HepG2 (cell line): ENCODE results near the gene TCAP. TPM values are rescaled to one million over a fixed set of nuclear protein-coding genes. Genes with fewer than 3 reads are reported as not detected.

Experiments
- ADNP ChIP-seq: sonication (generic); formaldehyde crosslinking; IDR thresholded peaks from 2 replicates; pipeline ENCODE4 v1.4.0; 2020; ENCODE audit warnings: missing genetic modification reagents
- AGO2 ChIP-seq: fragments of 200-400 bp; formaldehyde crosslinking; optimal IDR thresholded peaks from 2 replicates; pipeline ENCODE3; 2017; ENCODE audit warnings: mild to moderate bottlenecking, low read depth, low read length, moderate library complexity
- JUND ChIP-seq: sonication (generic); formaldehyde crosslinking; IDR thresholded peaks from 2 replicates; pipeline ENCODE4 v1.8.0; 2022; ENCODE audit warnings: mild to moderate bottlenecking, missing genetic modification reagents
- KAT8 ChIP-seq: IDR thresholded peaks from 2 replicates; pipeline ENCODE4 v1.6.1; 2016; ENCODE audit warnings: missing genetic modification reagents, missing compliant biosample characterization
- KLF11 ChIP-seq: IDR thresholded peaks from 2 replicates; pipeline ENCODE4 v1.6.1; 2016; ENCODE audit warnings: missing compliant biosample characterization
- MEF2D ChIP-seq: sonication (generic); formaldehyde crosslinking; IDR thresholded peaks from 2 replicates; pipeline ENCODE4 v1.5.1; 2020; ENCODE audit warnings: mild to moderate bottlenecking, missing genetic modification reagents
- NFIC ChIP-seq: IDR thresholded peaks from 2 replicates; pipeline ENCODE4 v1.6.1; 2012; ENCODE audit warnings: mild to moderate bottlenecking, low read length, inconsistent platforms
- NR3C1 ChIP-seq: sonication (generic); formaldehyde crosslinking; IDR thresholded peaks from 2 replicates; pipeline ENCODE4 v1.4.0; 2020; ENCODE audit warnings: missing genetic modification reagents
- RNF2 ChIP-seq: fragments of 450-650 bp; conservative IDR thresholded peaks from 2 replicates; pipeline ENCODE4 v1.6.1; 2016; ENCODE audit warnings: low read depth
- SATB2 ChIP-seq: sonication (generic); formaldehyde crosslinking; IDR thresholded peaks from 2 replicates; pipeline ENCODE4 v1.5.0; 2020; ENCODE audit warnings: missing genetic modification reagents
- SMARCE1 ChIP-seq: fragments of 450-650 bp; IDR thresholded peaks from 2 replicates; pipeline ENCODE4 v1.6.1; 2017; ENCODE audit warnings: borderline replicate concordance
- SP2 ChIP-seq: sonication (generic); formaldehyde crosslinking; IDR thresholded peaks from 2 replicates; pipeline ENCODE4 v1.5.1; 2020; ENCODE audit warnings: mild to moderate bottlenecking, missing genetic modification reagents
- TMF1 ChIP-seq: sonication (generic); formaldehyde crosslinking; IDR thresholded peaks from 2 replicates; pipeline ENCODE4 v1.8.1; 2022; ENCODE audit warnings: low read depth, missing genetic modification reagents
- ZEB1 ChIP-seq: IDR thresholded peaks from 2 replicates; pipeline ENCODE4 v1.6.1; 2012; ENCODE audit warnings: mild to moderate bottlenecking, low read depth, inconsistent platforms; ENCODE audit not compliant: insufficient replicate concordance
- ZNF3 ChIP-seq: IDR thresholded peaks from 2 replicates; pipeline ENCODE4 v1.7.0; 2017; ENCODE audit warnings: inconsistent platforms
- ZNF605 ChIP-seq: sonication (generic); formaldehyde crosslinking; IDR thresholded peaks from 2 replicates; pipeline ENCODE4 v1.8.0; 2022; ENCODE audit warnings: mild to moderate bottlenecking, missing genetic modification reagents
- ZNF607 ChIP-seq: sonication (generic); formaldehyde crosslinking; IDR thresholded peaks from 2 replicates; pipeline ENCODE4 v1.5.1; 2020; ENCODE audit warnings: missing genetic modification reagents, mild to moderate bottlenecking, borderline replicate concordance
- ZNF629 ChIP-seq: sonication (generic); formaldehyde crosslinking; conservative IDR thresholded peaks from 2 replicates; pipeline ENCODE4 v1.5.0; 2020; ENCODE audit warnings: missing genetic modification reagents
- ZNF792 ChIP-seq: IDR thresholded peaks from 2 replicates; pipeline ENCODE4 v1.6.1; 2016
- polyA plus RNA-seq, 8 experiments: library from polyadenylated mRNA; depleted of rRNA in 3 of 8; stranded (reverse) in 7 of 8; unstranded in 1 of 8; fragments of >200 nt; fragmentation: Illumina TruSeq in 4 of 8; extraction: Trizol in 4 of 8; gene quantifications; 2 replicates each; pipeline versions ENCODE4 v1.2.1 to v1.2.3, GENCODE V29; 2011 to 2016; ENCODE audit warnings: low read depth in 4 of 8, missing spikeins in 1 of 8, mixed read lengths in 1 of 8; ENCODE audit not compliant: insufficient read depth in 1 of 8
- total RNA-seq, 5 experiments: library from RNA; depleted of rRNA; stranded (reverse); fragments of >200 nt; fragmentation: Illumina TruSeq; extraction: Trizol; gene quantifications; 2 replicates each; pipeline ENCODE4 v1.2.3, GENCODE V29; 2016; ENCODE audit warnings: low read depth in 1 of 5
- TF ChIP-seq, protein P1 (sequence below): sonication (generic); formaldehyde crosslinking; IDR thresholded peaks from 2 replicates; pipeline ENCODE4 v1.4.0; 2020; ENCODE audit warnings: missing genetic modification reagents, borderline replicate concordance
- TF ChIP-seq, protein P2 (sequence below): IDR thresholded peaks from 2 replicates; pipeline ENCODE4 v1.6.1; 2016; ENCODE audit warnings: low read depth, borderline replicate concordance
- TF ChIP-seq, protein P3 (sequence below), 2 experiments: sonication (generic) in 1 of 2; formaldehyde crosslinking in 1 of 2; IDR thresholded peaks; 2 replicates each; pipeline versions ENCODE4 v1.4.0 to v1.6.1; 2018 to 2020; ENCODE audit warnings: missing genetic modification reagents in 2 of 2, borderline replicate concordance in 1 of 2, low read depth in 1 of 2, mild to moderate bottlenecking in 1 of 2, missing biosample characterization in 1 of 2
- TF ChIP-seq, protein P4 (sequence below): sonication (generic); formaldehyde crosslinking; conservative IDR thresholded peaks from 2 replicates; pipeline ENCODE4 v1.4.0; 2020; ENCODE audit warnings: mild to moderate bottlenecking, missing genetic modification reagents, moderate library complexity

TCAP gene
- total and polyA plus RNA-seq, 2 of the 13 experiments (the other 11 are each of a cell fraction or from before 2014, with no cell fraction given), result 0.24 to 0.65 TPM

DNA sequence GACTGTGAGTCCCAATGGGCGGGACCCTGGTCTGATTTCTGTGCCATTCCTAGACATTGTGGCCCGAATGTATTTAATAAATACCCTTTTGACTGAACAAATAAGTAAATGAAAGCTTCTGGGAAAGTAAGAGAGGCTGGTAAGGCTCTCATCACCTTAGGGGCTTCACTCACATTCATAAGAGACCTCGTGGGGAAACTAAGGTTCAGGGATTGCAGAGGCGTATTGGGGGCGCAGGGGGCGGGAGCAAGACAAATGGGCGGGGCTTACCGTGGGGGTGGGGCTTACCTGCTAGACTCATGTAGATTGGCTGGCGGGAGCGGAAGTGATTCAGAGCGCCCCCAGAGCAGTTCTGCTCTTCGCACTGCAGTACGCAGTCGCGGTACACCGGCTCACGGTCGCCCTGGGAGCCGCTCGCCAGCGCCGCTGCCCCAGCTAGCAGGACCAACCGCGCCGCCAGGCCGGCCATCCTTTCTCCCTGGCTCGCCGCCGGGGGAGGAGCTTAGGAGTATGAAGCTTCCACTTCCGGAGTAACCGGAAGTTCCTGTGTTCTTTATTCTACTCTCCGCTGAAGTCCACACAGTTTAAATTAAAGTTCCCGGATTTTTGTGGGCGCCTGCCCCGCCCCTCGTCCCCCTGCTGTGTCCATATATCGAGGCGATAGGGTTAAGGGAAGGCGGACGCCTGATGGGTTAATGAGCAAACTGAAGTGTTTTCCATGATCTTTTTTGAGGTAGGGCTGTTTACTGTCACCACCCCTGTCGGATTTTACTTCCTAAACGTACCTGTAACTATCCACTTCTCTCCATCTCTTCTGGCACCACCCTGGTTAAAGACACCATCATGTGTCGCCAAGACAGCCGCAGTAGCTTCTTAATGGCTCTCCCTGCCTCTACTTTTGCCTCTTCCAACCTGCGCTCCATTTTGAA, 22.7 kb downstream of the TCAP start, which contains the start of gene PGAP3 (continued):
- TF ChIP-seq SMARCE1 (no peak), ZNF3 (no peak), SP2 (CRISPR knock-in tag) (peak; percentile 88), AGO2 (no peak), TMF1 (CRISPR knock-in tag) (no peak), KLF11 (no peak; the same call in 1 of the 2 replicates), ZEB1 (peak; percentile 84), ZNF605 (CRISPR knock-in tag) (peak; percentile 72; the same call in 1 of the 2 replicates), SATB2 (CRISPR knock-in tag) (peak; percentile 82; the same call in 1 of the 2 replicates), NFIC (no peak; the same call in 1 of the 2 replicates), NR3C1 (CRISPR knock-in tag) (no peak), ZNF792 (peak; percentile 28; the same call in 1 of the 2 replicates), ZNF607 (CRISPR knock-in tag) (no peak; the same call in 1 of the 2 replicates), MEF2D (CRISPR knock-in tag) (no peak; the same call in 1 of the 2 replicates), RNF2 (no peak), ZNF629 (CRISPR knock-in tag) (peak; percentile 48; the same call in 1 of the 2 replicates), JUND (CRISPR knock-in tag) (no peak), ADNP (CRISPR knock-in tag) (no peak), KAT8 (peak; percentile 99)
- TF ChIP-seq, protein P1, sequence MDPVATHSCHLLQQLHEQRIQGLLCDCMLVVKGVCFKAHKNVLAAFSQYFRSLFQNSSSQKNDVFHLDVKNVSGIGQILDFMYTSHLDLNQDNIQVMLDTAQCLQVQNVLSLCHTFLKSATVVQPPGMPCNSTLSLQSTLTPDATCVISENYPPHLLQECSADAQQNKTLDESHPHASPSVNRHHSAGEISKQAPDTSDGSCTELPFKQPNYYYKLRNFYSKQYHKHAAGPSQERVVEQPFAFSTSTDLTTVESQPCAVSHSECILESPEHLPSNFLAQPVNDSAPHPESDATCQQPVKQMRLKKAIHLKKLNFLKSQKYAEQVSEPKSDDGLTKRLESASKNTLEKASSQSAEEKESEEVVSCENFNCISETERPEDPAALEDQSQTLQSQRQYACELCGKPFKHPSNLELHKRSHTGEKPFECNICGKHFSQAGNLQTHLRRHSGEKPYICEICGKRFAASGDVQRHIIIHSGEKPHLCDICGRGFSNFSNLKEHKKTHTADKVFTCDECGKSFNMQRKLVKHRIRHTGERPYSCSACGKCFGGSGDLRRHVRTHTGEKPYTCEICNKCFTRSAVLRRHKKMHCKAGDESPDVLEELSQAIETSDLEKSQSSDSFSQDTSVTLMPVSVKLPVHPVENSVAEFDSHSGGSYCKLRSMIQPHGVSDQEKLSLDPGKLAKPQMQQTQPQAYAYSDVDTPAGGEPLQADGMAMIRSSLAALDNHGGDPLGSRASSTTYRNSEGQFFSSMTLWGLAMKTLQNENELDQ (CRISPR knock-in tag), result no peak
- TF ChIP-seq, protein P2, sequence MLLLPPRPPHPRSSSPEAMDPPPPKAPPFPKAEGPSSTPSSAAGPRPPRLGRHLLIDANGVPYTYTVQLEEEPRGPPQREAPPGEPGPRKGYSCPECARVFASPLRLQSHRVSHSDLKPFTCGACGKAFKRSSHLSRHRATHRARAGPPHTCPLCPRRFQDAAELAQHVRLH (CRISPR knock-in tag), result peak; percentile 82
- TF ChIP-seq, protein P3, sequence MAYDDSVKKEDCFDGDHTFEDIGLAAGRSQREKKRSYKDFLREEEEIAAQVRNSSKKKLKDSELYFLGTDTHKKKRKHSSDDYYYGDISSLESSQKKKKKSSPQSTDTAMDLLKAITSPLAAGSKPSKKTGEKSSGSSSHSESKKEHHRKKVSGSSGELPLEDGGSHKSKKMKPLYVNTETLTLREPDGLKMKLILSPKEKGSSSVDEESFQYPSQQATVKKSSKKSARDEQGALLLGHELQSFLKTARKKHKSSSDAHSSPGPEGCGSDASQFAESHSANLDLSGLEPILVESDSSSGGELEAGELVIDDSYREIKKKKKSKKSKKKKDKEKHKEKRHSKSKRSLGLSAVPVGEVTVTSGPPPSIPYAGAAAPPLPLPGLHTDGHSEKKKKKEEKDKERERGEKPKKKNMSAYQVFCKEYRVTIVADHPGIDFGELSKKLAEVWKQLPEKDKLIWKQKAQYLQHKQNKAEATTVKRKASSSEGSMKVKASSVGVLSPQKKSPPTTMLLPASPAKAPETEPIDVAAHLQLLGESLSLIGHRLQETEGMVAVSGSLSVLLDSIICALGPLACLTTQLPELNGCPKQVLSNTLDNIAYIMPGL (CRISPR knock-in tag; IDR thresholded peaks at IDR 0.05; ENCODE audit: borderline replicate concordance in 1 of 2, low read depth in 1 of 2), result peak in 1 of 2 experiments; percentile 4; a peak in 2 of 4 replicates
- TF ChIP-seq, protein P4, sequence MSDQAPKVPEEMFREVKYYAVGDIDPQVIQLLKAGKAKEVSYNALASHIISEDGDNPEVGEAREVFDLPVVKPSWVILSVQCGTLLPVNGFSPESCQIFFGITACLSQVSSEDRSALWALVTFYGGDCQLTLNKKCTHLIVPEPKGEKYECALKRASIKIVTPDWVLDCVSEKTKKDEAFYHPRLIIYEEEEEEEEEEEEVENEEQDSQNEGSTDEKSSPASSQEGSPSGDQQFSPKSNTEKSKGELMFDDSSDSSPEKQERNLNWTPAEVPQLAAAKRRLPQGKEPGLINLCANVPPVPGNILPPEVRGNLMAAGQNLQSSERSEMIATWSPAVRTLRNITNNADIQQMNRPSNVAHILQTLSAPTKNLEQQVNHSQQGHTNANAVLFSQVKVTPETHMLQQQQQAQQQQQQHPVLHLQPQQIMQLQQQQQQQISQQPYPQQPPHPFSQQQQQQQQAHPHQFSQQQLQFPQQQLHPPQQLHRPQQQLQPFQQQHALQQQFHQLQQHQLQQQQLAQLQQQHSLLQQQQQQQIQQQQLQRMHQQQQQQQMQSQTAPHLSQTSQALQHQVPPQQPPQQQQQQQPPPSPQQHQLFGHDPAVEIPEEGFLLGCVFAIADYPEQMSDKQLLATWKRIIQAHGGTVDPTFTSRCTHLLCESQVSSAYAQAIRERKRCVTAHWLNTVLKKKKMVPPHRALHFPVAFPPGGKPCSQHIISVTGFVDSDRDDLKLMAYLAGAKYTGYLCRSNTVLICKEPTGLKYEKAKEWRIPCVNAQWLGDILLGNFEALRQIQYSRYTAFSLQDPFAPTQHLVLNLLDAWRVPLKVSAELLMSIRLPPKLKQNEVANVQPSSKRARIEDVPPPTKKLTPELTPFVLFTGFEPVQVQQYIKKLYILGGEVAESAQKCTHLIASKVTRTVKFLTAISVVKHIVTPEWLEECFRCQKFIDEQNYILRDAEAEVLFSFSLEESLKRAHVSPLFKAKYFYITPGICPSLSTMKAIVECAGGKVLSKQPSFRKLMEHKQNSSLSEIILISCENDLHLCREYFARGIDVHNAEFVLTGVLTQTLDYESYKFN (CRISPR knock-in tag), result peak; percentile 12; the same call in 1 of the 2 replicates
